Tibial nerve (tissue), 4 donors: ENCODE results near the gene NOL8.

Experiments
- CTCF ChIP-seq, 5 experiments: fragments of 200-600 bp in 3 of 5; fragments of 450-650 bp in 2 of 5; sonication (generic) in 3 of 5; IDR thresholded peaks; one replicate each; pipeline ENCODE4 v1.5.1; 2016 to 2019; ENCODE audit warnings: antibody characterized with exemption in 5 of 5, mild to moderate bottlenecking in 3 of 5, moderate library complexity in 2 of 5
- EP300 ChIP-seq, 2 donors: sonication (generic); formaldehyde crosslinking; IDR thresholded peaks; one replicate each; pipeline ENCODE4 v1.6.1; 2017; ENCODE audit warnings: antibody characterized with exemption in 2 of 2, mild to moderate bottlenecking in 1 of 2
- POLR2A ChIP-seq, 2 donors: fragments of 450-650 bp; IDR thresholded peaks; one replicate each; pipeline ENCODE4 v1.6.1; 2017; ENCODE audit warnings: antibody characterized with exemption in 2 of 2, mild to moderate bottlenecking in 2 of 2, moderate library complexity in 2 of 2

GRCh38 chr9:92247981-92248380 is 77.2 kb downstream of the NOL8 start:
- TF ChIP-seq CTCF (IDR thresholded peaks at IDR 0.05): no peak
- no peak for TF ChIP-seq POLR2A (IDR thresholded peaks at IDR 0.05)
- TF ChIP-seq EP300 (IDR thresholded peaks at IDR 0.05): no peak
